ENCODE results near the gene CPLX3. TPM values are rescaled to one million over a fixed set of nuclear protein-coding genes. Genes with fewer than 3 reads are reported as not detected.

The CPLX3 gene
- total and polyA plus RNA-seq, 2 of the 8 experiments (the other 6 are each of a cell fraction or from before 2014, with no cell fraction given), result 0.17 TPM; not detected in 1

DNA sequence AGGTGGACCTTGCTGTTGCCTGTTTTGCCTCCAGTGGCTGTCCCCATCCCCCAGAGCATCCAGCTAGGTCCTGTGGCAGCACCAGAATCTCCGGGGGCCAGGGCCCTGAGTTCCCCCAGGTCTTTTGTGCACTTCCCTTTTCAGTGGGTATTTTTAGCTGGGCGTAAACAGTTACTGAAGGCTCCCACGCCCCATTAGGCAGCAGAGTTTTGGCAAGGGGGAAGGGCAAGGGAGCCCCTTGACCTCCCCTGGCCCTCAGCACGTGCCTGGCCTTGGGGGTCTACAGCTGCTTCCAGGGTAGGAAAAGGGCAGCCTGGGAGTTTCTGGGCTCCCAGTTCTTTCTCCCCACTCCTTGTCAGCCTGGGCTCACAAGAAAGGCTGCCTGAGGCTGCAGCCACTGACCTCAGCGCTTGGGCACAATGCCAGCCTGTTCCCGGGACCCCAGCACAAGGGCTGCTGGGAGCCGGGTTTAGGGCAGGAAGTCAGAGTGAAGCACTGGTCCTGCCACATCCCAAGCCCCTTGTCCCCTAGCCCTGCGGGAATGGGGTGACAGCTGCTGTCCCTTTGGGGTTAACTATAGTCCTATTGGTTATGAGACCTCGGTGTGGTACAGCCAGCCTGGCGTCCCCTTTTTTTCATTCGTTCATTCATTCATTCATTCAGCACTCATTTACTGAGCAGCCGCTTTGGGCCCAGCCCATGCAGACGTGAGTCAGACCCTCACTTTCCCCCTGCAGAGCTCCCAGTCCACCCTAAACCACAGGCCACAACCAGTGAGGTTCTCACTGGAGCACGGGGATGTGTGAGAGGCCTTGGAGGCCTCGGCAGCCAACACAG, 36.1 kb upstream of the CPLX3 start:
- 89% methylated on average over 15 of the region's 15 CpGs; no CpG with 5 or more reads in 1 of the 2 experiments for WGBS, 2 experiments (ENCODE audit: extremely low coverage in 1 of 2, insufficient coverage in 1 of 2, insufficient read length in 1 of 2, insufficient replicate concordance in 2 of 2, low coverage in 1 of 2, low lambda C conversion rate in 2 of 2, missing lambda C conversion rate in 1 of 2)
- no peak overlapping the region for H3K56ac ChIP-seq (replicated peaks; ENCODE audit: insufficient read length, low read depth, low read length)
- H3K4ac ChIP-seq (replicated peaks; ENCODE audit: insufficient read length, low read depth, low read length), result no peak overlapping the region
- DNase-seq (ENCODE audit: low read depth in 1 of 2, low spot score in 2 of 2) (no peak), FAIRE-seq (no peak)
- H3K23ac ChIP-seq (ENCODE audit: insufficient read length), result no peak overlapping the region
- H3K14ac ChIP-seq (ENCODE audit: insufficient read length), result no peak overlapping the region
- H2BK20ac ChIP-seq (ENCODE audit: low read length), result no peak overlapping the region
- peak overlapping the region; percentile 31; the same call in 1 of the 2 replicates for H4K8ac ChIP-seq (ENCODE audit: extremely low read depth, insufficient read depth, low read length)
- H2AFZ ChIP-seq (ENCODE audit: low read length), result no peak overlapping the region
- no peak overlapping the region for H4K5ac ChIP-seq (ENCODE audit: insufficient read length, low read depth, low read length)
- H3K18ac ChIP-seq (ENCODE audit: extremely low read depth, low read length), result no peak overlapping the region
- peaks cover 0 to 7% of the 10 kb centered on the region in 2 experiments; a peak in 1 of 4 replicates for H3K79me2 ChIP-seq (ENCODE audit: control insufficient read depth in 1 of 2, insufficient read depth in 2 of 2, low read length in 2 of 2)
- ChIA-PET POLR2A (ENCODE audit: partially characterized antibody) (interaction anchor here (0.6 to 4.5 kb wide), 2 partner anchors 9 to 104 kb away, joined by 3 to 20 read pairs; no protein-coding TSS in a partner anchor), CTCF (ENCODE audit: partially characterized antibody) (interaction anchor here (0.8 to 53.7 kb wide), 7 partner anchors 10 to 248 kb away, joined by 3 to 1439 read pairs (median 22); partner anchors contain the start of genes CLK3 and CSK)
- H2BK120ac ChIP-seq (replicated peaks; ENCODE audit: low read depth, low read length), result no peak overlapping the region
- H3K36me3 ChIP-seq (ENCODE audit: control insufficient read depth in 2 of 4, insufficient read depth in 4 of 4, low read length in 3 of 4), result no peaks in the 10 kb centered on the region
- H3K79me1 ChIP-seq (ENCODE audit: low read depth, low read length), result peaks cover 28% of the 10 kb centered on the region
- H3K9me3 ChIP-seq (ENCODE audit: insufficient read depth in 2 of 2, low read depth in 1 of 2, low read length in 1 of 2), result no peaks in the 10 kb centered on the region
- no peaks in the 10 kb centered on the region for H3K23me2 ChIP-seq (ENCODE audit: low read depth, low read length)
- no peak overlapping the region for H3K4me2 ChIP-seq (ENCODE audit: insufficient read depth in 1 of 2, low read depth in 2 of 2, low read length in 2 of 2)
- peaks cover 38 to 58% of the 10 kb centered on the region in 2 experiments for H4K20me1 ChIP-seq (replicated peaks in 1 of 2; ENCODE audit: control insufficient read depth in 1 of 2, insufficient read depth in 2 of 2, low read length in 2 of 2)
- H3K9ac ChIP-seq (replicated peaks in 1 of 4; ENCODE audit: extremely low read depth in 1 of 4, low read depth in 3 of 4, low read length in 3 of 4), result no peak overlapping the region
- H3K27me3 ChIP-seq (replicated peaks in 1 of 4; ENCODE audit: control insufficient read depth in 3 of 4, extremely low read depth in 1 of 4, insufficient read depth in 3 of 4, low read length in 3 of 4), result no peaks in the 10 kb centered on the region
- H2BK15ac ChIP-seq (ENCODE audit: low read length), result no peak overlapping the region
- H4K91ac ChIP-seq (replicated peaks; ENCODE audit: insufficient read length, low read length), result no peak overlapping the region
- H3K4me1 ChIP-seq (replicated peaks in 1 of 4; ENCODE audit: control insufficient read depth in 3 of 4, insufficient read depth in 4 of 4, low read length in 3 of 4), result peaks cover 4 to 28% (median 14%) of the 10 kb centered on the region in 4 experiments
- no peak overlapping the region for H2BK12ac ChIP-seq (ENCODE audit: low read depth, low read length)
- no peak overlapping the region for H2AK5ac ChIP-seq (ENCODE audit: low read depth, low read length)
- H2BK5ac ChIP-seq (ENCODE audit: low read depth, low read length), result no peak overlapping the region
- no peak overlapping the region for H3K27ac ChIP-seq (ENCODE audit: low read depth, low read length)
- H3K4me3 ChIP-seq (ENCODE audit: extremely low read depth in 1 of 4, insufficient read depth in 2 of 4, low read depth in 3 of 4, low read length in 4 of 4), result no peak overlapping the region
- no peak for TF ChIP-seq GABPA (IDR thresholded peaks at IDR 0.05; ENCODE audit: borderline replicate concordance, insufficient read depth, low read length)
- no peak for TF ChIP-seq TAF7 (optimal IDR thresholded peaks at IDR 0.05; ENCODE audit: borderline replicate concordance, low read depth, low read length)
- no peak for TF ChIP-seq JUND (IDR thresholded peaks at IDR 0.05; ENCODE audit: low read length)
- TF ChIP-seq KDM5A (IDR thresholded peaks at IDR 0.05; ENCODE audit: low read length), result no peak
- TF ChIP-seq NANOG (IDR thresholded peaks at IDR 0.05; ENCODE audit: insufficient read depth, low read depth, low read length, poor library complexity, severe bottlenecking), result no peak
- TF ChIP-seq POU5F1 (IDR thresholded peaks at IDR 0.05; ENCODE audit: low read depth, low read length), result no peak
- no peak for TF ChIP-seq SP1 (IDR thresholded peaks at IDR 0.05; ENCODE audit: low read depth, low read length)
- no peak for TF ChIP-seq BCL11A (IDR thresholded peaks at IDR 0.05; ENCODE audit: low read depth in 2 of 2, low read length in 2 of 2)
- TF ChIP-seq, protein P1, sequence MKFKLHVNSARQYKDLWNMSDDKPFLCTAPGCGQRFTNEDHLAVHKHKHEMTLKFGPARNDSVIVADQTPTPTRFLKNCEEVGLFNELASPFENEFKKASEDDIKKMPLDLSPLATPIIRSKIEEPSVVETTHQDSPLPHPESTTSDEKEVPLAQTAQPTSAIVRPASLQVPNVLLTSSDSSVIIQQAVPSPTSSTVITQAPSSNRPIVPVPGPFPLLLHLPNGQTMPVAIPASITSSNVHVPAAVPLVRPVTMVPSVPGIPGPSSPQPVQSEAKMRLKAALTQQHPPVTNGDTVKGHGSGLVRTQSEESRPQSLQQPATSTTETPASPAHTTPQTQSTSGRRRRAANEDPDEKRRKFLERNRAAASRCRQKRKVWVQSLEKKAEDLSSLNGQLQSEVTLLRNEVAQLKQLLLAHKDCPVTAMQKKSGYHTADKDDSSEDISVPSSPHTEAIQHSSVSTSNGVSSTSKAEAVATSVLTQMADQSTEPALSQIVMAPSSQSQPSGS (IDR thresholded peaks at IDR 0.05; ENCODE audit: low read length), result no peak
- no peak for TF ChIP-seq EZH2 (IDR thresholded peaks at IDR 0.05; ENCODE audit: low read depth, low read length, severe bottlenecking)

All from H1 (cell line).